Measurements from ENCODE around the gene SYNGR1. TPM values are rescaled to one million over a fixed set of nuclear protein-coding genes. Genes with fewer than 3 reads are reported as not detected.

SYNGR1 gene
- total RNA-seq, 1 donor from 2014 or later, result 11.0 TPM

- peaks cover 10% of the 10 kb centered on the region for H3K4me1 Mint-ChIP-seq
- peaks cover 2% of the 10 kb centered on the region for H3F3A ChIP-seq (ENCODE audit: low read depth)
- no peak overlapping the region for H3K9ac ChIP-seq
- no peaks in the 10 kb centered on the region for H3K9me3 Mint-ChIP-seq
- no peak overlapping the region for H3K4me2 ChIP-seq
- peaks cover 13% of the 10 kb centered on the region for H3K27me3 ChIP-seq
- H3K36me3 Mint-ChIP-seq, result no peaks in the 10 kb centered on the region
- no peak overlapping the region for H3K4me3 ChIP-seq
- peaks cover 12% of the 10 kb centered on the region for H3K79me2 ChIP-seq (ENCODE audit: low read depth)
- H3K36me3 ChIP-seq, result no peaks in the 10 kb centered on the region
- no peak overlapping the region for H3K27ac ChIP-seq
- H3K9me3 ChIP-seq (ENCODE audit: low read depth), result no peaks in the 10 kb centered on the region
- DNase-seq (ENCODE audit: low spot score), result no peak
- H3K4me3 Mint-ChIP-seq, result no peak overlapping the region
- TF ChIP-seq EZH2 (IDR thresholded peaks at IDR 0.05), result no peak
- TF ChIP-seq EZH2phosphoT487 (IDR thresholded peaks at IDR 0.05), result no peak
- TF ChIP-seq CTCF (IDR thresholded peaks at IDR 0.05), result no peak
- H4K20me1 ChIP-seq (ENCODE audit: low read depth), result no peaks in the 10 kb centered on the region
- H3K27ac Mint-ChIP-seq, result no peak overlapping the region
- no peak overlapping the region for H2AFZ ChIP-seq (replicated peaks)
- no peaks in the 10 kb centered on the region for H3K4me1 ChIP-seq
- H3K27me3 Mint-ChIP-seq (ENCODE audit: insufficient read depth, low read depth), result peaks cover 12% of the 10 kb centered on the region
Measured at GRCh38 chr22:39395936-39396796, 46.4 kb downstream of the SYNGR1 start.

GRCh38 chr22:39396797-39397195 lies 47.0 kb downstream of the SYNGR1 start:
- Histone ChIP-seq H2AFZ (replicated peaks) (no peak overlapping the region), H3K4me2 (no peak overlapping the region), H3K9ac (no peak overlapping the region), H4K20me1 (ENCODE audit: low read depth) (no peaks in the 10 kb centered on the region), H3F3A (ENCODE audit: low read depth) (peaks cover 2% of the 10 kb centered on the region), H3K79me2 (ENCODE audit: low read depth) (peaks cover 18% of the 10 kb centered on the region), H3K4me1 (no peaks in the 10 kb centered on the region), H3K36me3 (no peaks in the 10 kb centered on the region), H3K27me3 (peaks cover 7% of the 10 kb centered on the region), H3K27ac (no peak overlapping the region), H3K4me3 (no peak overlapping the region), H3K9me3 (ENCODE audit: low read depth) (no peaks in the 10 kb centered on the region)
- Mint-ChIP-seq H3K9me3 (no peaks in the 10 kb centered on the region), H3K4me1 (peaks cover 12% of the 10 kb centered on the region), H3K27me3 (ENCODE audit: insufficient read depth, low read depth) (peaks cover 12% of the 10 kb centered on the region), H3K27ac (no peak overlapping the region), H3K4me3 (no peak overlapping the region), H3K36me3 (peaks cover 2% of the 10 kb centered on the region)
- TF ChIP-seq CTCF (IDR thresholded peaks at IDR 0.05) (no peak), EZH2phosphoT487 (IDR thresholded peaks at IDR 0.05) (no peak), EZH2 (IDR thresholded peaks at IDR 0.05) (no peak)
- DNase-seq (ENCODE audit: low spot score), result no peak

- H3K4me3 Mint-ChIP-seq, result peak overlapping the region; percentile 94
- peaks cover 16% of the 10 kb centered on the region for H3K4me1 Mint-ChIP-seq
- Histone ChIP-seq H3K4me2 (no peak overlapping the region), H3K79me2 (ENCODE audit: low read depth) (peaks cover 34% of the 10 kb centered on the region), H3K36me3 (no peaks in the 10 kb centered on the region), H3F3A (ENCODE audit: low read depth) (no peaks in the 10 kb centered on the region), H3K4me3 (no peak overlapping the region), H3K9me3 (ENCODE audit: low read depth) (no peaks in the 10 kb centered on the region), H2AFZ (replicated peaks) (no peak overlapping the region), H4K20me1 (ENCODE audit: low read depth) (peaks cover 3% of the 10 kb centered on the region), H3K4me1 (peaks cover 6% of the 10 kb centered on the region), H3K27ac (no peak overlapping the region), H3K9ac (no peak overlapping the region), H3K27me3 (no peaks in the 10 kb centered on the region)
- H3K27ac Mint-ChIP-seq, result no peak overlapping the region
- H3K9me3 Mint-ChIP-seq, result no peaks in the 10 kb centered on the region
- TF ChIP-seq CTCF (IDR thresholded peaks at IDR 0.05), result no peak
- TF ChIP-seq EZH2 (IDR thresholded peaks at IDR 0.05), result no peak
- TF ChIP-seq EZH2phosphoT487 (IDR thresholded peaks at IDR 0.05), result no peak
- H3K27me3 Mint-ChIP-seq (ENCODE audit: insufficient read depth, low read depth), result peaks cover 12% of the 10 kb centered on the region
- DNase-seq (ENCODE audit: low spot score), result no peak
- H3K36me3 Mint-ChIP-seq, result peaks cover 15% of the 10 kb centered on the region
Measured at GRCh38 chr22:39401301-39401631, 51.5 kb downstream of the SYNGR1 start.
